Adrenal gland (tissue), 19 donors: ENCODE results near the gene RACK1. TPM values are rescaled to one million over a fixed set of nuclear protein-coding genes. Genes with fewer than 3 reads are reported as not detected.
"Not testable (repeated sequence)": the region's sequence is repeated elsewhere in the genome, so short reads cannot be mapped to it uniquely, and the experiment has no call there.

Source experiments
- DNase-seq, 7 donors: peaks; one replicate each; pipeline ENCODE4 v3.0.0-alpha.2; 2019 to 2020
- H3K27ac ChIP-seq, 5 donors: fragments of 200-600 bp; sonication (generic) in 4 of 5; 1 replicate in 3 of 5; 2 replicates in 2 of 5; pipeline versions ENCODE4 v1.5.1 to v1.8.0; 2016 to 2020; ENCODE audit warnings: mild to moderate bottlenecking in 1 of 5
- H3K27me3 ChIP-seq: fragments of 200-600 bp; 2 replicates; pipeline ENCODE4 v1.8.0; 2021
- H3K36me3 ChIP-seq, 2 donors: fragments of 200-600 bp; replicated peaks in 1 of 2; 1 replicate in 1 of 2; 2 replicates in 1 of 2; pipeline versions ENCODE4 v1.5.1 to v1.8.0; 2018 to 2022
- H3K4me1 ChIP-seq, 2 donors: fragments of 200-600 bp; replicated peaks in 1 of 2; 1 replicate in 1 of 2; 2 replicates in 1 of 2; pipeline versions ENCODE4 v1.5.1 to v1.8.0; 2018 to 2021
- H3K4me3 ChIP-seq, 4 donors: fragments of 200-600 bp; sonication (generic) in 3 of 4; one replicate each; pipeline ENCODE4 v1.5.1; 2016 to 2018
- H3K9me3 ChIP-seq, 3 donors: fragments of 200-600 bp; sonication (generic) in 1 of 3; replicated peaks in 1 of 3; 1 replicate in 2 of 3; 2 replicates in 1 of 3; pipeline versions ENCODE4 v1.5.1 to v1.8.0; 2016 to 2021
- POLR2A ChIP-seq, 2 donors: fragments of 450-650 bp; IDR thresholded peaks; one replicate each; pipeline ENCODE4 v1.6.1; 2017; ENCODE audit warnings: antibody characterized with exemption in 2 of 2, mild to moderate bottlenecking in 2 of 2, moderate library complexity in 1 of 2
- WGBS, 4 donors: extraction: QIAGEN DNeasy Blood & Tissue Kit in 2 of 4; methylation state at CpG; one replicate each; pipeline versions ENCODE4 v1.1.5 to v1.1.7; 2013 to 2017; 5-methylcytosine and 5-hydroxymethylcytosine counted together
- intact Hi-C, 2 donors: fragments of 100-400 bp; cut with DNase I; formaldehyde crosslinking; loops; one replicate each; pipeline versions ENCODE4 v1.14.1 to v1.15.0; 2022 to 2023
- long read RNA-seq, 10 donors: library from polyadenylated mRNA in 3 of 10; unstranded in 2 of 10; stranded (forward) in 1 of 10; transcript quantifications; one replicate each; pipeline ENCODE4 v2.0.0 and lab custom pipeline, GENCODE V29; 2021 to 2026
- polyA plus RNA-seq, 3 donors: library from polyadenylated mRNA; stranded (reverse); fragments of 200-250 nt in 2 of 3; fragments of 350-450 nt in 1 of 3; fragmentation: Illumina TruSeq in 1 of 3; extraction: RNeasy Lipid Tissue Mini Kit (QIAGEN cat#74804) in 1 of 3; gene quantifications; one replicate each; pipeline ENCODE4 v1.2.3, GENCODE V29; 2013 to 2014
- total RNA-seq, 9 donors: library from RNA; depleted of rRNA in 4 of 9; stranded (reverse); fragments of >200 nt in 4 of 9; fragments of 120-200 nt in 1 of 9; fragmentation: NEBNext Ultra II Directional in 1 of 9; extraction: Animal tissue kit (Norgen Biotek cat#: 25700) in 1 of 9; gene quantifications; one replicate each; pipeline versions ENCODE4 v1.1.0 to v1.2.4, GENCODE V29; 2013 to 2023
- TF ChIP-seq, protein P1 (sequence below), 6 experiments: fragments of 450-650 bp in 4 of 6; fragments of 200-600 bp in 2 of 6; sonication (generic) in 1 of 6; IDR thresholded peaks; 1 replicate in 5 of 6; 2 replicates in 1 of 6; pipeline versions ENCODE4 v1.5.1 to v1.8.0; 2016 to 2021; ENCODE audit warnings: antibody characterized with exemption in 6 of 6, mild to moderate bottlenecking in 2 of 6, moderate library complexity in 1 of 6
- donor health status: healthy with polysubstance abuse.
- donor health status: Bipolar disorder and iron deficiency.
- donor health status: DM: yes; HTN: yes; CAD: no.
- donor health status: DM: no; HTN: no; CAD: no.
- donor health status: DM: no; HTN: no; CAD: no.
- donor health status: DM: yes; HTN: yes; CAD: no.

The RACK1 gene
- 1,000 to 10,000 TPM; 1,373 to 3,641 (median 2,580) TPM for total RNA-seq
- 1,000 to 10,000 TPM; 1,252 to 2,399 (median 1,718) TPM for polyA plus RNA-seq
- long read RNA-seq, donor 1, transcript RACK1-216 (2 exons, 358 nt) = minor isoform, 26 of 813 reads
- long read RNA-seq, donor 1, transcript RACK1-210 (8 exons, 1,098 nt) = minor isoform, 226 of 813 reads
- long read RNA-seq, donor 1, transcript RACK1-227 (8 exons, 1,403 nt) = major isoform, 295 of 813 reads
- long read RNA-seq, donor 1, transcript RACK1-233 (3 exons, 791 nt) = minor isoform, 35 of 813 reads
- long read RNA-seq, donor 1, partial matches to known transcripts = 203 of 813 reads
- long read RNA-seq, donor 1, other reads (novel, unspliced or antisense) = 7 of 813 reads
- long read RNA-seq, donor 2, transcript RACK1-216 (2 exons, 358 nt) = minor isoform, 13 of 560 reads
- long read RNA-seq, donor 2, transcript RACK1-210 (8 exons, 1,098 nt) = minor isoform, 159 of 560 reads
- long read RNA-seq, donor 2, transcript RACK1-227 (8 exons, 1,403 nt) = major isoform, 230 of 560 reads
- long read RNA-seq, donor 2, transcript RACK1-233 (3 exons, 791 nt) = minor isoform, 19 of 560 reads
- long read RNA-seq, donor 2, partial matches to known transcripts = 119 of 560 reads
- long read RNA-seq, donor 2, other reads (novel, unspliced or antisense) = 10 of 560 reads
- long read RNA-seq, donor 3, transcript RACK1-233 (3 exons, 791 nt) = minor isoform, 37 of 576 reads
- long read RNA-seq, donor 3, transcript RACK1-227 (8 exons, 1,403 nt) = major isoform, 188 of 576 reads
- long read RNA-seq, donor 3, transcript RACK1-216 (2 exons, 358 nt) = minor isoform, 15 of 576 reads
- long read RNA-seq, donor 3, transcript RACK1-210 (8 exons, 1,098 nt) = minor isoform, 179 of 576 reads
- long read RNA-seq, donor 3, partial matches to known transcripts = 146 of 576 reads
- long read RNA-seq, donor 3, other reads (novel, unspliced or antisense) = 0 of 576 reads
- long read RNA-seq, donor 4, transcript RACK1-224 (8 exons, 1,150 nt) = minor isoform, 11 of 1,844 reads
- long read RNA-seq, donor 4, transcript RACK1-210 (8 exons, 1,098 nt) = minor isoform, 113 of 1,844 reads
- long read RNA-seq, donor 4, transcript RACK1-227 (8 exons, 1,403 nt) = major isoform, 1,667 of 1,844 reads
- long read RNA-seq, donor 4, partial matches to known transcripts = 26 of 1,844 reads
- long read RNA-seq, donor 4, other reads (novel, unspliced or antisense) = 20 of 1,844 reads
- long read RNA-seq, donor 5, transcript RACK1-224 (8 exons, 1,150 nt) = minor isoform, 13 of 1,051 reads
- long read RNA-seq, donor 5, transcript RACK1-227 (8 exons, 1,403 nt) = major isoform, 963 of 1,051 reads
- long read RNA-seq, donor 5, transcript RACK1-210 (8 exons, 1,098 nt) = minor isoform, 18 of 1,051 reads
- long read RNA-seq, donor 5, transcript RACK1-233 (3 exons, 791 nt) = minor isoform, 6 of 1,051 reads
- long read RNA-seq, donor 5, partial matches to known transcripts = 20 of 1,051 reads
- long read RNA-seq, donor 5, other reads (novel, unspliced or antisense) = 26 of 1,051 reads
- long read RNA-seq, donor 6, transcript RACK1-224 (8 exons, 1,150 nt) = minor isoform, 16 of 1,754 reads
- long read RNA-seq, donor 6, transcript RACK1-227 (8 exons, 1,403 nt) = major isoform, 1,574 of 1,754 reads
- long read RNA-seq, donor 6, transcript RACK1-210 (8 exons, 1,098 nt) = minor isoform, 106 of 1,754 reads
- long read RNA-seq, donor 6, transcript RACK1-233 (3 exons, 791 nt) = minor isoform, 7 of 1,754 reads
- long read RNA-seq, donor 6, partial matches to known transcripts = 17 of 1,754 reads
- long read RNA-seq, donor 6, other reads (novel, unspliced or antisense) = 32 of 1,754 reads
- long read RNA-seq, donor 7, transcript RACK1-227 (8 exons, 1,403 nt) = major isoform, 161 of 471 reads
- long read RNA-seq, donor 7, transcript RACK1-210 (8 exons, 1,098 nt) = minor isoform, 93 of 471 reads
- long read RNA-seq, donor 7, transcript RACK1-216 (2 exons, 358 nt) = minor isoform, 9 of 471 reads
- long read RNA-seq, donor 7, transcript RACK1-233 (3 exons, 791 nt) = minor isoform, 26 of 471 reads
- long read RNA-seq, donor 7, partial matches to known transcripts = 167 of 471 reads
- long read RNA-seq, donor 7, other reads (novel, unspliced or antisense) = 0 of 471 reads
- long read RNA-seq, donor 8, transcript RACK1-220 (3 exons, 581 nt) = minor isoform, 12 of 935 reads
- long read RNA-seq, donor 8, transcript RACK1-227 (8 exons, 1,403 nt) = major isoform, 390 of 935 reads
- long read RNA-seq, donor 8, transcript RACK1-233 (3 exons, 791 nt) = minor isoform, 18 of 935 reads
- long read RNA-seq, donor 8, transcript RACK1-210 (8 exons, 1,098 nt) = minor isoform, 280 of 935 reads
- long read RNA-seq, donor 8, partial matches to known transcripts = 194 of 935 reads
- long read RNA-seq, donor 8, other reads (novel, unspliced or antisense) = 18 of 935 reads
- long read RNA-seq, donor 9, transcript RACK1-233 (3 exons, 791 nt) = minor isoform, 45 of 620 reads
- long read RNA-seq, donor 9, transcript RACK1-210 (8 exons, 1,098 nt) = minor isoform, 140 of 620 reads
- long read RNA-seq, donor 9, transcript RACK1-227 (8 exons, 1,403 nt) = major isoform, 239 of 620 reads
- long read RNA-seq, donor 9, transcript RACK1-216 (2 exons, 358 nt) = minor isoform, 19 of 620 reads
- long read RNA-seq, donor 9, partial matches to known transcripts = 155 of 620 reads
- long read RNA-seq, donor 9, other reads (novel, unspliced or antisense) = 5 of 620 reads
- long read RNA-seq, donor 10, transcript RACK1-227 (8 exons, 1,403 nt) = major isoform, 139 of 349 reads
- long read RNA-seq, donor 10, transcript RACK1-216 (2 exons, 358 nt) = minor isoform, 9 of 349 reads
- long read RNA-seq, donor 10, transcript RACK1-233 (3 exons, 791 nt) = minor isoform, 10 of 349 reads
- long read RNA-seq, donor 10, transcript RACK1-210 (8 exons, 1,098 nt) = minor isoform, 133 of 349 reads
- long read RNA-seq, donor 10, partial matches to known transcripts = 52 of 349 reads
- long read RNA-seq, donor 10, other reads (novel, unspliced or antisense) = 0 of 349 reads

- WGBS, 4 donors = 0 to 1% (median 0%) methylated on average over 30 to 50 of the region's 50 CpGs
- intact Hi-C loops = no loop called here
Observed at GRCh38 chr5:181243564-181244343, at the start of gene RACK1. Gene RACK1, minus strand, starts transcription at chr5:181243906. Its CDS starts 106 bp downstream, at chr5:181243800.

DNA sequence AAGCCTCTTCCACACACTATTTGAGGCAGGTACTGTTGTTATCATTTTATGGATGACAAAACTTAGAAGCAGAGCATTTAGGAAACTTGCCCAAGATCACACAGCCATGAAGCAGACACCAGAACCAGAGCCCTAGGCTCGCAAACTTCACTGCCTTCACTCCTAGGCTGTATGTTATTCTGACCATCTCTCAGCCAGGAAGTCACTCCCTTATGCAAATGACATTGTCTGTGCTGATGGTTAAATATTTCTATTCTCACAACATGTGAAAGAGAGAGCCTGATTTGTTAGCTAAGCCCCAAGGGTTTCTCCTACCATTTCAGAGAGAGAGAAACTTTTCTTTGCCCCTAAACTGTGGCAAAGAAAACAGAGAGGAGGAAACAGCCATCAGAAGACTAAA is 43.6 kb upstream of the RACK1 start:
- intact Hi-C loops, H3K4me3 ChIP-seq, H3K36me3 ChIP-seq, H3K27ac ChIP-seq, H3K9me3 ChIP-seq, DNase-seq, H3K27me3 ChIP-seq, H3K4me1 ChIP-seq: not testable (repeated sequence)
- 62 to 90% (median 81%) methylated on average over 1 of the region's 1 CpG for WGBS, 4 donors

More at GRCh38 chr5:181243564-181244343, at the start of gene RACK1:
- peak in 1 of 2 donors; percentile 57 for TF ChIP-seq POLR2A (IDR thresholded peaks at IDR 0.05)
- TF ChIP-seq, protein P1, sequence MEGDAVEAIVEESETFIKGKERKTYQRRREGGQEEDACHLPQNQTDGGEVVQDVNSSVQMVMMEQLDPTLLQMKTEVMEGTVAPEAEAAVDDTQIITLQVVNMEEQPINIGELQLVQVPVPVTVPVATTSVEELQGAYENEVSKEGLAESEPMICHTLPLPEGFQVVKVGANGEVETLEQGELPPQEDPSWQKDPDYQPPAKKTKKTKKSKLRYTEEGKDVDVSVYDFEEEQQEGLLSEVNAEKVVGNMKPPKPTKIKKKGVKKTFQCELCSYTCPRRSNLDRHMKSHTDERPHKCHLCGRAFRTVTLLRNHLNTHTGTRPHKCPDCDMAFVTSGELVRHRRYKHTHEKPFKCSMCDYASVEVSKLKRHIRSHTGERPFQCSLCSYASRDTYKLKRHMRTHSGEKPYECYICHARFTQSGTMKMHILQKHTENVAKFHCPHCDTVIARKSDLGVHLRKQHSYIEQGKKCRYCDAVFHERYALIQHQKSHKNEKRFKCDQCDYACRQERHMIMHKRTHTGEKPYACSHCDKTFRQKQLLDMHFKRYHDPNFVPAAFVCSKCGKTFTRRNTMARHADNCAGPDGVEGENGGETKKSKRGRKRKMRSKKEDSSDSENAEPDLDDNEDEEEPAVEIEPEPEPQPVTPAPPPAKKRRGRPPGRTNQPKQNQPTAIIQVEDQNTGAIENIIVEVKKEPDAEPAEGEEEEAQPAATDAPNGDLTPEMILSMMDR (IDR thresholded peaks at IDR 0.05) = no peak
- peak; percentile 85 to 96 (median 91) for DNase-seq
- Histone ChIP-seq H3K36me3 (peaks cover under 1 to 37% of the 10 kb centered on the region in 2 donors), H3K4me1 (peaks cover 39 to 49% of the 10 kb centered on the region in 2 donors), H3K27me3 (no peaks in the 10 kb centered on the region), H3K27ac (peak within 1 kb of the TSS; percentile 55 to 96 (median 91)), H3K4me3 (peak within 1 kb of the TSS; percentile 33 to 85 (median 54)), H3K9me3 (no peaks in the 10 kb centered on the region)

DNA sequence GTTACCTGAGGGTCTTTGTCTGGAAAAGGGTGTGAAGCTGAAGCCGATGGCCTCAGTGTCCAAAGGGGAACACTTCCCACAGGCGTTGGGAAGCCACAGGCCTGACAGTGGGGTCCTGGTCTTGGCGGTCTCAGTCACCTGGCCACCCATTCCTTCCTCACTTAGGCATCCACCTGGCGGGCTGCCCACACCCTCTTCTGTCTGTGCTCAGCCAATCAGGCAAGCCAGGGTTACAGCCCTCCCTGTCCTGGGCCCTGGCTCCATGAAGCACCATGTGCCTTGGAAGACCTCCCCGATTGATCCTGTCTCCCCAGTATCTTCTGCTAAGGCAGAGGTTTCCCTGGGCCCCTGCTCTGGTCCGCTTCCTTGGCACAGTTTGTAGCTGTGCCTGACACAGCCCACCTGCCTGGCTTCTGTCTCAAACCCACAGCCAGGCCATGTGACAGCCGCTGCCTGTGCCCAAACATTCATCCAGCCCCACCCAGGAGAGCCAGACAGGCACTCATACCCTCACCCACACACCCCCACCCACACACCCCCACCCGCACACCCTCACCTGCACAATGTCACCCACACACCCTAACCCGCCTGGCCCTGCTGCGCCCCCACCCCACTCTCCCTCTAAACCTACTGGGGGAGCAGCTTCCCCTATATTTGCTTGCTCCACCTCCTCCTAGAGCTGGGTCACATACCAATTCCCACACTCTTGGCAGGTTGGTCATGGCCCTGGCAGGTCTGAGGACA is 42.4 kb upstream of the RACK1 start:
- 87 to 100% (median 96%) methylated on average over 7 to 10 of the region's 10 CpGs for WGBS, 4 donors
- H3K4me1 ChIP-seq, H3K27me3 ChIP-seq, H3K4me3 ChIP-seq, H3K9me3 ChIP-seq, intact Hi-C loops, H3K27ac ChIP-seq, DNase-seq, H3K36me3 ChIP-seq: not testable (repeated sequence)
